SIG-M5 treated with dmso at 0.1 percent for 504 hours (cell line): ENCODE results near the gene ROBO2.
"Not testable (repeated sequence)": the region's sequence is repeated elsewhere in the genome, so short reads cannot be mapped to it uniquely, and the experiment has no call there.

Experiments
- DNase-seq: peaks from one replicate; lab custom pipeline; 2025; ENCODE audit not compliant: unreplicated experiment; lab: John Stamatoyannopoulos, UW

The ROBO2 gene

DNA sequence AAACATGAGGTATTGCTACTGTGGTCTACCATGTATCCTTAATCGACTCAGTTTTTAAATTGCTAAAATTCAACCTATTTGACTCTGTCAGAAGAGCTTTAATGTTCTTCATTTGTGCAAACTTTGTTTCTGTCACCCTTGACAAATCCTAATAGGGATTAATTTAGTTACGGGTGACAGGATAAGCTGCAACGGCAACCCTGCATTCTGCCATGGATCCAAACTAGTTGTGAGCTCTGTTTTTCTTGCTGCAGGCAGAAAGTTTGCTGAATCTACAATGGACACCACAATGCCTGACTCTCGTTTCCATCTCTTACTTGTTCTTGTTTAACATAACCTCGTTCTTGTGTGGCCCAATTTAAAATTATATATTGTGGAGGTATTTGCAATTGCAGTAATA lies 352.3 kb downstream of the ROBO2 start:
- DNase-seq: no peak

DNA sequence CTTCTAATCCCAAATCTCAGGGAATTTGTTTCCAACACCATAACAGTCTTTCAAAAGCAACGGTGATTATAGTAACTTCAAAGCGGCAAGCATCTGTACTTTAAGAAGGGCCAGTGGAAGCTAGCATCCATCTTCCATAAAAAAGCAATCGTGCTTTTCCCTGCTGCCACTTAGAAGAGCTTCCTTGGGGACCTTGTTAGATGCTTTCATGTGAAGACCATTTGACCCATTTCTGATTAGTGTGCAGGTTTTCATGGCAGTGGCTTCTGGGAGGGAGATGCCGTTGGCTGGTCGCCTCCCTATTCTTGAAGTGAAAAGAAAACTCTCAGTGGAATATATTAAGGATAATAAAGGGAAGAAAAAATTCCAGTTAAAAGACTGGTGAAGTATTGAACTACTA lies 354.1 kb downstream of the ROBO2 start:
- DNase-seq: no peak

DNA sequence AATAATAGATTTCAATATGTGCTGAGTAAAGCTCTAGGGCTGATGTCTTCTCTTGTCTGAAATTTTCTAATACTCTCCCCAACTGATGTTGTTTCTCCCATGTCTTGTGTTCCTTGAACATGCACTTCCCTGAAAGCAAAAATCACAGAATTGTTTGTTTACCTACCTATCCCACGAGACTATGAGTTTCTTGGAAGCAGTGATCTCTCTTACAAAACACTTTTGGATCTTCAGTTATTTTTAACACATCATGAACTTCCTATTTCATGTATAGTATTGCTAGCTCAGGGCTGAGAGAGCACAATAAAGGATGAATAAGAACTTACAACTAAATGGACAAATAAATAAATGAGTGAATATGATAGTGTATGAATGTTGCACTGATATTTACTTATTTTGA lies 365.0 kb downstream of the ROBO2 start:
- DNase-seq: no peak

DNA sequence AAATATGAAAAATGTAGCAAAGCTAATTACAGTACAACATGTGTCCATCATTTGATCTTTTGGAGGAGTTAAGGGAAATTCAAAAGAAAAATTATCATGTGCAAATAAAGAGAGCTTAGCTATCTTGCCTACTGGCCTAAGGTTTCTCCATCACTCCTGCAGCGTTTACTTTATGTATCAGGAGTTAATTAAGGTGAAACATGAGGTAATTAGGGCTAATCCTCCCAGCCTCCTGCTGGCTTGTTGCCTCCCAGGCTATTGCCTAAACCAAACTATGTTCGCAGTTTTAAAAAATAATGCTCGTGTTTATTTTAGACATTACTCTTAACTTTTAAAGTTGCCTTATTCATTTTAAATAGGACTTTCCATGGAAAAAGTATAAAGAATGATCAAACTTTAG lies 367.5 kb downstream of the ROBO2 start:
- no peak for DNase-seq

DNA sequence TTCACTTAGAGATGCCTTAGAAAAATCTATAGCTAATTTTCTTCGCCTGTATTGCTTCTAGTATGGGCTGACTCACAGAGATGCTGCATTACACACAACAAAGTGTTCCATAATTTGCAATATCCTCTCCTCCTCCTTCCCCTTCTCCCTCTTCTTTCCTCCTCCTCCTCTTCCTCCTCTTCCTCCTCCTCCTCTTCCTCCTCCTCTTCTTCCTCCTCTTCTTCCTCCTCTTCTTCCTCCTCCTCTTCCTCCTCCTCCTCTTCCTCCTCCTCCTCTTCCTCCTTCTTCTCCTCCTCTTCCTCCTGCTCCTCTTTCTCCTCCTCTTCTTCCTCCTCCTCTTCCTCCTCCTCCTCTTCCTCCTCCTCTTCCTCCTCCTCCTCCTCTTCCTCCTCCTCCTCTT lies 370.4 kb downstream of the ROBO2 start:
- not testable (repeated sequence) for DNase-seq

DNA sequence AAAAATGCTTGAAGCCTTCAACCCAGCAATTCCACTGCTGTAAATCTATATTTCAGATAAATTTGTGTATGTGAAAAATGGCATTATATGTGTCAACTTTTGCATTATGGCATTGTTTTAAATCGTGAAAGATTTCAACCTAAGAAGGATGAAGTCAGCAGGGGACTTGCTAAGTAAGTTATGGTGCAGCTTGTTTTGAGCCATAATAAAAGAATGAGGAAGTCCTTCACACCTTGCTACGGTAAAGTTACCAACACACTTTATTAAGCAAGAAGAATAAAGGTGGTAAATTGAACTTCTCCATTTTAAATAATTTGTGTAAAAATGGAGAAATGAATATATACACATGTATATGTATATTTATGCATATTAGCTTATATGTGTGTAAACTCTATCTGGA lies 371.4 kb downstream of the ROBO2 start:
- DNase-seq: no peak

DNA sequence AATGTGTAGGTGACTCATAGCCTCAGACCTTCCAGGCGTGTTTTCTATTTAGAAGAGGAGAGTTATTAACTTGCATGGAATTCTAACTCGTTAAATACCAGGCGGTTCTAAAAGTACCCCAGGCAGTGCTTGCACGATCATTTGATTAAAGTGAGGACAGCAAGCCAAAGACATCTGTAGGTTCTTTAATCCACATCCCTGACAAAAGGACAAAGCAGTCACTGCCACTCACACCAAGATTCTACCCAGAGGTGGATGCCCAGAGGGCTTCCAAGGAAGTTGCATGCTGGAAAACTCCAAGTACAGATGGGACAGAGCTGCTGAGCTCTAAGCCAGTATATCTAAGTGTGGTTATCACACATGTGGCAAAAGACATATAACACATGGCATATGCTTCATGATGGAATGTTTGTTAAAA lies 372.1 kb downstream of the ROBO2 start:
- no peak for DNase-seq

DNA sequence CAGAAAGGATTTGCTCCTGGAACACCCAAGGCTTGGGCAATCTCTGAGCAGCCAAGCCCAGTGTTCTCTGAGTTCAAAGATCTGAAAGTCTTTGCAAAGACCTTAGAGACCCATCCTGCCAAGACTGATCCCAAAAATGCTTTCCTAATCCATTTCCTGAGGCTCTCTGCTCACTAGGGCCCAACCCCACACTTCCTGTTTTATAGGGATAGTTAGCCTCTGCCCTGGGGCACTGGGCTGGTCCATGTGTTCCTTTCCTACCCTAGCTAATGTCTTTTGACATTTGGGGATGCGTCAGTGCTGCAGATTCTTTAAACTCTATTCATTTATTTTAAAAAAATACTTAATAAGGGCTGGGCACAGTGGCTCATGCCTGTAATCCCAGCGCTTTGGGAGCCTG lies 372.7 kb downstream of the ROBO2 start:
- no peak for DNase-seq

DNA sequence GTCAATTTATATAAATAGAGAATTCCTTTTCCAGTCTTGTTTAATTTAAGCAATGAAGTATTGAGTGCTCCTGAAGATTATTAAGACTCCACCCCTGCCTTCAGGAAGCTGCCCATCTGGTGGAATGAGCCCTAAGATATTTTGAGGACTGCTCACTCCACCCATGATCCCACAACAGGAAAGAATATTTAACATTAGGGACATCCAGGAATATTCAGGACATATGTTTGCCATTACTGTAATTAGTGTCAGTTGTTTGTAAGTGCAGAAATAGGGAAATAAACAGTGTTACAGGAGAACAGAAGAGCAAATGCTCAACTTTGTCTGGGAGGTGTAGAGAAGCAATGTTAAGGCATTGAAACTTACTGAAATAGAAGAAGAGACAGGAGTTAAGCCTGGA lies 375.0 kb downstream of the ROBO2 start:
- DNase-seq: no peak

DNA sequence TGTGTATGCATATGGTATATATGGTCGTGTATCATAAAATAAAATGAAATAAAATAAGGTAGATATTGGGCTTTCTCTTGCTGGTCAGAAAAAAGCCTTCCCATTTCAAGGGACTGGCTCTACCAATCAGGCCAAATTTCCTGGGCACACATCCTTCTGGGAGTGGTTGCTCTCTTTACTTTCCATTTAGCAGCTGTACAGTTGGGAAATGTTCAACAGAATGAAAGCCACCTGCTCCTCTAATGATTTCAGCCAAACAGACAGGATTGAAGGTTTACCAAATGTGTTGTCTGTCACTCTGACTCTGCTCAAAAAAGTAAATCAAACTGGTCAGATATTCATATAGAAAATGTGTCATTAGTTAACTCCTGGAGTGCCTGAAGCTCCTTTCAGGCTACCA lies 380.4 kb downstream of the ROBO2 start:
- no peak for DNase-seq

DNA sequence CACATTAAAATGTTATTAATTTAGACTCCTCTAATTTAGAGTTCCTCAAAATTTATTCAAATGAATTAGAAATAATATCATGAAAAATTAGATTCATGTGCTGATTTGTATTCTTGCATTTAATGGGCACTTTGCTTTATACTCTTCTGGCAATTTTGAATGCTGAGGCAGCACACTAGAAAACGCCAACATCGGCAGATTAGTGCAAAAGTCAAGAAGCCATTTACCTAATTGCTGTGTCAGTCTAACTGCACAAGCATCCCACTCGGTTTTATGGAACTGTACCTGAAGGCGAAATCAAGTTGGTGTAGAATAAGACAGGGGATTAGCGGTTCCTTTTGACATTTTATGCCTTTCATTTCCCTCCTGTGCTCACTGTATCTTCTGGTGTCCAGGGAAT lies 382.0 kb downstream of the ROBO2 start:
- no peak for DNase-seq

DNA sequence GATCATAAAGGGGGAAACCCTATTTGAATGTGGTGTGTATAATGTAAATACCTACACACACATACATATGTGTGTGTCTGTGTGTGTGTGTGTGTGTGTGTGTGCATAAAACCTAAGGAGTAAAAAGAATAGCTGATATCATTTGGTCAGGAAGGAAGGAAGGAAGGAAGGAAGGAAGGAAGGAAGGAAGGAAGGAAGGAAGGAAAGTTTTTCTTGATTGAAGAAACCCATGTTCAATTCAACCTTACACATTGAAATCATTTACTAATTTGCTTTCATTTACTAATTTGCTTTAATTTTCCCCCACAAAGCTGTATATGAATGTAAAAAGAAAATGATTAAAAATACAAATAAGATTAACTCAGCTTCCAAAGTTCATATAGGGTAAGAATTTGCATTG lies 386.6 kb downstream of the ROBO2 start:
- DNase-seq: no peak

DNA sequence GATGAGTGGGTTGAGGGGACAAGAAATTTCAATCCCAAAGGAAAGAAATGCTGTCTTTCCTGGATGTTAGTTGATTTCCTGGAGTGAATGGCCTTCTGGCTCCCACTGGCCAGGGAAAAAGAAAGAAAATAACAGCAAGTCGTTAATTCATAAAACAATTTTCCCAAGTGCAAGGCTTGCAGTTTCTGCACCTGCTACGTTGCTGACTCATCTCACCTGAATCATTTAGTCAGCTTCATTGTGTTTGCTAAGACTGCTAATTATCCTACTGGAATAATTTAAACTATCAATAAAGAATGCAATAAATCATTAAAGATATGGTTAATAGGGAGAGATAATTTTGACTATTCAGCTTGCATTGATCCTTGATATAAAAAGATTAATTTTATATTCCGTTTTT lies 387.6 kb downstream of the ROBO2 start:
- no peak for DNase-seq

DNA sequence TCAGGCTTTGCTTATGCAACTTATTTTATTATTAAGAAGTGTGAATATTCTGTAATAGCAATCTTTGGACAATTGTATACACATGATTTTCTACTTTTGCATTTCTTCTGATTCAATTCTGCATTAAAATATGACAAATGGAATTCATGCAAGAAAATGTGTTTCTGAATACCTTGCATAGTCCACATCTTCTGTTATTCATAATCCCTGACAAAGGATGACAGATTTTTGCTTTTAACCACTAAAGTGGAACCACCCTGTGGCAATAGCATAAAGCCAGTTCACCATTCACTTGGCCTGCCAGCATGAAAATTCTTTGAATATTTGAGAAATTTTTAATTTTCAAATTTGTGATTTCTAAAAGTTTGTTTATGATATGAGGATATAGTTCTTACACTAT lies 397.0 kb downstream of the ROBO2 start:
- DNase-seq: no peak

DNA sequence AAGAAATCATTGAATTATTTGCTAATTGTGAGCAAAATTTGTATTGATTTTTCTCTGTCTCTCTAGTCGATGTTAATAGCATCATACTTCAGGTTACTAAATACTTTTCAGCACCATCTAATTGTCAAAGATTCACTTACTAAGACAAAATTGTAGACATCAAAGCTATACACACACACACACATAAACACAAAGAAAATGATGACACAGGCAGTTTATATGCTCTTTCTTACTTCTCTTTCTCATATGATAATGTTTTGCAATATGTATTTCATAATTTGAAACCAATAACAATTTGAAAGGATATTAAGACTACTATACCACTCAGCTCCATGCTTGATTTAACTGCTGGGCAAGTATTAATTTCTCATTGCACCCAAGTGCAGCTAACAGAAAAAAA lies 406.2 kb downstream of the ROBO2 start:
- DNase-seq: no peak

DNA sequence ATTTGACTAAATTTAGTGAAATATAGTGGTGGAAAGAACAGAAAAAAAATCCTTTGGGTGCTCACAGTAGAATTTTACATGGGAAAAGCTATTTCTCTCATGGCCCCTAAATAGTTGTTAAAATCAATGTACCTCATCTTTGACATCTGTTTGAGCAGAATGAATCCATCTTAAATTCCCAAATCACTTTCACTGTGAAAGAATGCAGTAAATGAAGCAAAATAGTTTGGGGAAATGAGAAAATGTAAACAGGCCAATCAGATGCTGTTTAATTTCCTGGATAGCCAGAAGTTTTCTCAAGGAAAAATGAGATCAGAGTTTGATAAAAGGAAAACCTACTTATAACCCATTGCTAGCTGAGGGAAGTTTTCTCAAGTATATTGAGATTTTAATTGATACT lies 406.9 kb downstream of the ROBO2 start:
- no peak for DNase-seq

DNA sequence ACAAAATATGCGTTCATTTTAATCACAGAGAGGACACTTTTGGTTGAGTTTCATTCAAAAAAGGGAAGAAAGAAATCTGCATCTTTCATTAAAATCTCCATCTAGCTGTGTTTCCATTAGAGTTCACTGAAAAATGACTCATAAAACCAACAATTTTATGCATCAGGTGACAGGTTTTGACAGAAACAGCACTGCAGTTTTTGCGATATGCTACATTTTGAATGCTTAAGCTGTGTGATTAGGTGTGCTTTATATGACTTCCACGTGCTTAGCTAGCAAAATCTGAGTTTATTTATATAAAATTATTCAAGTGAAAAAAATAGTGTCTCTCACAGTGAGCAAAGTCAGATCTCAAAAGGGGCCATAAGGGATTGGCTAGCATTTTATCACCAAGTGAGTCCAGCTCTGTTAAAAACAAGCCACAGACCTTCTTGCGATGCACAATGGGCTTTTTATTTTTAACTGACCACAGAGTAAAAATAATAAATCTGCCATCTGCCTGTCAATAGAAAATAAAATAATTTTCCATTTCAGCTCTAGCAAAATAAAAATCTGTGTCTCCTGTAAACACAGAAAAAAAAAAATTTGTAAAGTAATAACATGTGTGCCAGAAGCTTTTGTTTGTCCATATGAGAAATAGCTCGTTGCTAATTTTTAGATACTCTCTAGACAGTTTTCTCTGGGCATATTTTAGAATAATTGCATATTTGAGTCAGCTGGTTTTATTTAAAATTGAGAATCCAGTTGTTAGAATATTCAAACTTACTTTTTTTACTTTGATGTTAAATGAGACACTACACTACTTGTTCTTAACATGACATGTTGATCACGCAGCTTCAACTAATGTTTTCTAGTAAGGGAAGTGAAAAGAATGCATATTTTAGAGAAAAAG lies 409.8 kb downstream of the ROBO2 start:
- DNase-seq: no peak

DNA sequence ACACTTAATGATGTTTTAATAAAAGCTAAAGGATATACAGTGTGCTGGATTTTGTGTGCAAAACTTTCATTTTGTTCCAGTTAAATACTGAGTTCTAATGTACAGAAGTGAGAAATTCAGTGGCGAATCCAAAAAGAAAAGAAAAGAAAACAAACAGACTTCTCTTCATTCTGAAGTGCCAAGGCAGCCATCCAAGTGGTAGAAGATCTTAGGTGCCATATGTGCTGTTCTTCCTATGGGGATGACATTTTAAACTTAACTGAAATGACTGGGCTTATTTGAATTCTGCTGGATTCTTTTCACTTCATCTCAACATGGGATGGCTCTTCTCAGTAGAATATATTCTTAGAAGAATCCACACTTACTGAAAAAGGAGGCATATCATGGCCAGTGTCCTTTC lies 416.5 kb downstream of the ROBO2 start:
- DNase-seq: no peak

DNA sequence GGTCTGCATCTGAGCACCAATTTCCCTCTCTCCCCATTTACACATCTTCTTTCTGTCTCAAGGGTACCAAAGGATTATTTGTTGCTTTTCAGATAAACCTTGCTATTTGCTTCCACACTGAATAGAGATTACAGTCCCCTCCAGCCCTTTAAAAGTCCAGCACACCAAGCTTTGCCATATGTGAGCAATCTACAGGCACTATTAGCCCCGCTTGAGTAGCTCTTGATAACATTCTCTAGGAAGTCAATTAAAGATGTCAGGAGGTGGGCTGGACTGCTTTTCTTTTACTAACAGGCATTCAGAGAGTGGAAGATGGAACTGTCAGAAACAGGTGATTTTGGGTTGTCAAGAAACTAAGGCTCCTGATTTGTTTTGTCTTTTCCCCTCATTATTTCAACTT lies 417.0 kb downstream of the ROBO2 start:
- DNase-seq: no peak

DNA sequence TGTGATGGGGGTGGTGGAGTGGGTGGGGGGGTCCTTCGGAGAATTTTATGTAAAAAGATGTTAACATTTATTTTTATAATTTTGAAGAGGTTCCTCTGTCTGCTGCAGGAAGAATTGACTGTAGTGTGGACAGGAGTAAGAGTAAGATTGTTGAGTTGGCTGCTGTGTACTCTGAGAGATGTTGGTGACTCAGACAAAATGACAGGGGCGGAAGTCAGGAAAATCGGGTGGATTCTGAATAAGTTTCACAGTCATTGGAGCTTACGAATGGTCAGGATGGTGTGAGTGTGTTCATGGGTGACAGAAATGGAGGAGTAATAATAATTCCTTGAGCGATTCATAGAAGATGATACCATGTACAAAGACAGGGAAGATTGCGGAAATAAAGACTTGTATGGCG lies 420.0 kb downstream of the ROBO2 start:
- no peak for DNase-seq

DNA sequence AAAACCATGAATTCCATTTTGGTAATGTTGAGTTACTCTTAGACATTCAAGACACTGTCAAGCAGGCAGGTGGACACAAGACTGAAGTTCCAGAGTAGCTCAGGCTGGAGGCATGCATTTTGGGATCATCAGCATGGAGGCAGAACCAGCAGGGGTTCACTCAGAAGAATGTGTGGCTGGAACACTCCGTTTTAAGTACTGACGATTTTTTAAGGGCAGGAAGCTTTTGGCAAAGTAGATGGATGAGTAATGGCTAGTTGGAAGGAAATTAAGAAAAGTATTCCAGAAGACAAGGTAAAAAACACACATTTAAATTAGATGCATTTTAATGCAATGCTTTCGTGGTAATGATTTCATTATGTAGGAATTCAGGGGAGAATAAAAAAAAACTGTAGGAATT lies 420.4 kb downstream of the ROBO2 start:
- DNase-seq: no peak

DNA sequence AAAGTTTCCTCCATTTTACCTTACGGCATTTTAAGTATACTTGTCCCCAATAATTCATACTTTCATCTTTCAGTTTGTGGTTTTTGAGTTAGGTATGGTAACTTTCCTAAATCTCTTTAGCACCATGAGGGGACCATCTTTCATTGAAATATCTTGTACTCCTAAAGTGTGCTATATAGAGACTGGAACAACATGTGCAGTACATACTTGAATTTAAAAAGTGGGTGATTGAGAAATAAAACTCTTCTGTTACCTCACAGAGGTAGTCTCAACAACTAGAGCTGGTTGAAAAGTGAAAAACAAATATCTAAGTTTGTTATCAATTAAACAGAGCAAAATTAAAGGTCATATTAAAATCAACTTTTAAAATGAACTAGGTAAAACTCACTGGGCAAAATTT lies 423.1 kb downstream of the ROBO2 start:
- no peak for DNase-seq

DNA sequence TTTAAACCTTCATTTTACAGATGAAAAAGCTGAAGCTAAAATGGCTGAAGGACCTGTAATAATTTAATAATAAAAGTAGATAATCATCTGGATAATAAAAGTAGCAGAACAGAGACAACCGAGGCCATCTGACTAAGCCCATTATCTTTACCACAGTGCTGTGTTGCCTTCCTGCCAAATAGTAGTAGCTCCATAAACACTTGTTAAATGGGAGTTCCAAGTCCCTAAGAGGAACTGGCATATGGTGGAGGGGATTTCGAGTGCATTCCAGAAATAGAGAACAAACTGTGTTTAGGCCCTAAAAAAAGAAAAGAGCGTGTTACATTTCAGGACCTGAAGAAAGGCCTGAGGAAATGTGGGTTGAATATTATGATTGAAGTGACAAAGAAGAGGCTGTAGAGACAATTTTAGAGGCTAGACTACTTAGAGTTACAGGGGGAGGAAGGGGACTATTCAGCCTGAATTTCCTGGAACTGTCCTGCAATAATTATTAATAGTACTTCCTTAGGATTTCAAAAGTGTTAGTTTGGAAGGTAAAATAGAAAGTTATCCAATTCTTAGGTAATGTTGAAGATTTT lies 424.3 kb downstream of the ROBO2 start:
- no peak for DNase-seq
